ENCODE measurements around the gene MANBA.
A peak's percentile ranks its signal among the peaks of the same experiment; 100 is the strongest.
"Not testable (repeated sequence)": the region's sequence is repeated elsewhere in the genome, so short reads cannot be mapped to it uniquely, and the experiment has no call there.

MANBA gene

DNA sequence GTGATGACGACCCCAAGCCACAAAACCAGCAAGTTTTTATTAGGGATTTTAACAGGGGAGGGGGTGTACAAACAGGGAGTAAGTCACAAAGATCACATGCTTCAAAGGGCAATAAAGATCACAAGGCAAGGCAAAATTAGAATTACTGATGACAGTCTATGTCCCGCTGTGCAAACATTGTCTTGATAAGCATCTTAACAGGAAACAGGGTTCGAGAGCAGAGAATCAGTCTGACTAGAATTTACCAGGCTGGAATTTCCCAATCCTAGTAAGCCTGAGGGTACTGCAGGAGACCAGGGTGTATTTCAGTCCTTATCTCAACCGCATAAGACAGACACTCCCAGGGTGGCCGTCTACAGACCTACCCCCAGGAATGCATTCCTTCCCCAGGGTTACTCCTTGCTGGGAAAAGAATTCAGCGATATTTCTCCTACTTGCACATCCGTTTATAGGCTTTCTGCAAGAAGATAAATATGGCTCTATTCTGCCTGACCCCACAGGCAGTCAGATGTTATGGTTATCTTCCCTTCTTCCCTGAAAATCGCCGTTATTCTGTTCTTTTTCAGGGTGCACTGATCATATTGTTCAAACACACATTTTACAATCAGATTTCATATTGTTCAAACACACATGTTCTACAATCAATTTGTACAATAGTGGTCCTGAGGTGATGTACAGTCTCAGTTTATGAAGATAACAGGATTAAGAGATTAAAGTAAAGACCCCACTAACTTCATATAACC is 41.8 kb downstream of the MANBA start:
- DNase-seq: not testable (repeated sequence)

DNA sequence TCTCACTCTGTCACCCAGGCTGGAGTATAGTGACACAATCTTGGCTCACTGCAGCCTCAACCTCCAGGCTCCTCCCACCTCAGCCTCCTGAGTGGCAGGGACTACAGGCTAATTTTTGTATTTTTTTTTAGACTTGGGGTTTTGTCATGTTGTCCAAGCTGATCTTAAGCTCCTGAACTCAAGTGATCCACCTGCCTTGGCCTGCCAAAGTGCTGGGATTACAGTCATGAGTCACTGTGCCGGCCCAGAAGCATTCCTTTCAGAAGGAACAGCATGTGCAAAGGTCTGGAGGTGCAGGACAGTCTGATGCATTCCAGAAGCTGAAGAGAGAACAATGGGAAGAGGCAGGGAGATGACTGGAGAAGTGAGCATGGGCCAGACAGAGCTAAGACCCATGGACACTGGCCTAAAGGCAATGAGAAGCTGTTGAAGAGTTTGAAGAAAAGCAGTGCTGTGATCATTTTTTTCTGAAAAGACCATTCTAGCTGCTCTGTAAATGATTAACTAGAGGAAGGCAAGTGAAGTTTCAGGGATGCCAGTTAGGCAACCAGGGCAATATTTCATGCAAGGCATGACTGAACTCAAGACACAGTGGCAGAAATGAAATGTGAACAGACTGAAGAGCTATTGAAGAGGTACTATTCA is 43.2 kb downstream of the MANBA start:
- no peak for DNase-seq

DNA sequence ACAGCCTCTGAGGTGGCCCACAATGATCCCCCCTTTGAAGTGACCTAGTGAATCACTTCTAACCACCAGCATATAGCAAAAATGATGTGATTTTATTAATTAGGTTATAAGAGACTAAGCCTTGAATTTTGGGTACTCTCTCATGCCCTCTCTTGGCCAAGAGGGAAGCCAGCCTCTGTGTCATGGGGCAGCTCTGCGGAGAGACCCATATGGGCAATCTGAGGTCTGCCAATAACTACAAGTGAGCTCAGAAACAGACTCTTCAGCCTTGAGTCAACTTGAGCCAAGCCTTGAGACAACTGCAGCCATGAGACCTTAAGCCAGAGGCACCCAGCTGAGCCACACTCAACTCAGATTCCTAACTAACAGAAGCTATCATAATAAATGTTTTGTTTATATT is 45.7 kb downstream of the MANBA start:
- no peak for DNase-seq

DNA sequence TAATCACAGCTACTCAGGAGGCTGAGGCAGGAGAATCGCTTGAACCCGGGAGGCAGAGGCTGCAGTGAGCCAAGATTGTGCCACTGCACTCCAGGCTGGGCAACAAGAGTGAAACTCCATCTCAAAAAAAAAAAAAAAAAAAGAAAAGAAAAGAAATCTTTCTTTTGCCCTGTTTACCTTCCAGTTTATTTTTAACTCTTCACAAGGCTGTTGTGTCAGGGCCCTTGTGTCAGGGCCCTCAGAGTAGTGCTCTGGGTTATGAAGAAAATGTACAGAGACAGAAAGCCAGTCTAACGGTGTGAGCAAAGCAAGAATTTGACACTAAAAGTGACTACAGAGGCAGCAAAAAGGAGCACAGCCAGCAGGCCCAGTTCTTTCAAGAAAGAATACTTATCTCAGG is 47.0 kb downstream of the MANBA start:
- DNase-seq: not testable (repeated sequence)

DNA sequence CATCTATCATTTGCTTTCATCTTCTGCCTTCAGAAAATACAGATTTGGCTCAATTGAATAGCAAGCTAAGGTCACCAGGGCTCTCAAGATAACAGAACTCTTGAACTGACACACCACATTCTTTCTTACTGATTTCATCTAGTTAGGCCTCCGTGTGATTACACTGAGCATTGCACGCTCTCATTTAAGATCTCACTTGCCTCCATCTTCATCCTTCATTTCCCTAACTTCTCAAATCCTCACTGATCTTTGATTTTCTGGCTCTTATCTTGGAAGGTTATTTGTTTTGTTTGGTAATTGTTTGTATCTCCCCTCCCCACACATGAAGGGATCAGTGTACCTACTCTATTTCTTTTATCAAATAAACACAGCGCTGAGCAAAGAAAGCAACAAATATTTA is 47.7 kb downstream of the MANBA start:
- DNase-seq: no peak

DNA sequence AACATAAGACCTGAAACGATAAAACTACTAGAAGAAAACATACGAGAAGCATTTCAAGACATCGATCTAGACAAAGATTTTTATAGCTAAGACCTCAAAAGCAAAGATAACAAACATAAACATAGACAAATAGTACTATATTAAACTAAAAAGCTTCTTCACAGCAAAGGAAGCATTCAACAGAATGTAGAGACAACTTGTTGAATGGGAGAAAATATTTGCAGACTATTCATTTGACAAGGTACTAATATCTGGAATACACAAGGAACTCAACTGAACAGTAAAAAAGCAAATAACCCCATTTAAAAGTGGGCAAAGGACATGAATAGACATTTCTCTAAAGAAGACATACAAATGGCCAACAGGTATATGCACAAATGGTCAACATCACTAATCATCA is 49.8 kb downstream of the MANBA start:
- no peak for DNase-seq

DNA sequence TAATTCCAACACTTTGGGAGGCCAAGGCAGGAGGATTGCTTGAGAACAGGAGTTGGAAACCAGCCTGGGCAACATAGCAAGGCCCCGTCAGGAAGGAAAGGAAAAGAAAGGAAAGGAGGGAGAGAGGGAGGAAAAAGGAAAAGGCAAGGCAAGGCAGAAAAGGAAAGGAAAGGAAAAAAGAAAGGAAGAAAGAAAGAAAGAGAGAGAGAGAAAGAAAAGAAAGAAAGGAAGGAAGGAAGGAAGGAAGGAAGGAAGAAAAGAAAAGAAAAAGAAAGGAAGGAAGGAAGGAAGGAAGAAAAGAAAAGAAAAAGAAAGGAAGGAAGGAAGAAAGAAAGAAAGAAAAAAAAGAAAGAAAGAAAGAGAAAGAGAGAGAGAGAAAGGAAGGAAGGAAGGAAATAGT is 51.7 kb downstream of the MANBA start:
- not testable (repeated sequence) for DNase-seq

DNA sequence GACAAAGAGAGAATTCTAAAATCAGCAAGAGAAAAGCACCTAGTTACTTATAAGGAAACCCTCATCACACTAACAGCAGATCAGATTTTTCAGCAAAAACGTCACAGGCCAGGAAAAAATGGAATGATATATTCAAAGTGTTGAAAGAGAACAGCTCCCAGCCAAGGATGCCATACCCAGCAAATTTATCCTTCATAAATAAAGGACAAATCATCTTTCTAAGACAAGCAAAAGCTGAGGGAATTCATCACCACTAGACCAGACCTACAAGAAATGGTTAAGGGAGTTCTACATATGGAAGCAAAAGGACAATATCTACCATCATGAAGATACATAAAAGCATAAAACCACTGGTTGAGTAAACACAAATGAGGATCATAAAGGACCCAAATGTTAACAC is 53.6 kb downstream of the MANBA start:
- DNase-seq: no peak

DNA sequence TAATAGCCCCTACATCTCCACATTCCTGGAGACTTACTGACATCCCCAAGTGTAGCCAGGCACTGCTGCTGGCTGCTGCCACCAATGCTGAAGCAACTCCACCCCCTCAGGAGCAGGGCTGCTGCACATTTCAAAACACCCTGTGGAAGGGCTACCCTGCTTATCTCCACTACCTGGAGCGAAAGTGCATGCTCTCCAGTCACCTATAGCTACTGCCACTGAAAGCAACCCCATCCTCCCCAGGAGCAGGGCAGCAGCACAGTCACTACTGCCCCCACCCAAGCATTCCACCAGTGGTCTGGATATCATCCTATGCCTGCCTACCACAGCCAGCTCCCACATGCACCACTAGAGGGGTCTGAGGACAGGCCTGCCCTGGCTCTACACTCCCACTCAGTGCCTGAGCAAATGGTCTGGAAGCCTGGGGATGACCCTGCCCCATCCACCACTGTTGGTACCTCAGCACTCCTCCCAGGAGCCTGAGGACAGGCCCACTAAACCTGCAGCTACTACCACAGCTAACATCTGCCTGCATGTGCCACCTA is 55.3 kb downstream of the MANBA start:
- no peak for DNase-seq

DNA sequence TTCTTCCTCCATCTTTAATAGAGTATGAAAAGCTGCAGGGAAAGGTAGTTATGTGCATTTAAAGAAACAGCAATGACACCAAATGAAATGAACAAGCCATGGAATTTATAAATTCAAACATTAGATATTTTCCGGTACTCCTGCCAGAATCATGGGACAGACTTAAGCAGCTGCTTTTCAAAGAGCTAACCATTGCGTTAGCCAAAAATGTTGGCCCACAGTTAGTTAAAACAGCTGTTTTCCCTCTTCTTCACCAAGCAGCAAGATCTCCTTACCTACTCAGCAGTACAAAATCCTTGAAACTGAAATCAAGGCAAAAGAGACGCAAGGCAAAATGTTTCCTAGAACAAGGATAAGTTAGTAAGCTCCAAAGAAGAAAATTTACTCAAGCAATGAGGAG is 64.0 kb downstream of the MANBA start:
- no peak for DNase-seq

DNA sequence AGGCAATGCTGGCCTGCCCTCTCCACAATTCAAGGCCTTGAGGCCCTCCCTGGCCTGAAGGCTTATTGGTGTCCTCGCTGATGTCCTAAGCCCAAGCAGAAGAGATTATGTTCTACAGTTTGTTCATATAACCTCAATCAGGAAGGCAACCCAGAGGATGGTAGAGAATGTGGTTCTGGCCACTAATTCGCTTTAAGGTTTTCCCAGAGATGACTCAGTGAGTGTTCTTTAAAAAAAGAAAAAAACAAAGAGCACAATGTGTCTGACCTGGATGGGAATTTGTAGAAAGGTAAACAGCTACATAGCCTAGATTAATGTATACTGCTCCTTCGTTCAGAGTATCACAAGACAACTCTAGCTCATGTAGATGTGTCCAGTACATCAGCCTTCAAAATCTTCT is 66.0 kb downstream of the MANBA start:
- no peak for DNase-seq

DNA sequence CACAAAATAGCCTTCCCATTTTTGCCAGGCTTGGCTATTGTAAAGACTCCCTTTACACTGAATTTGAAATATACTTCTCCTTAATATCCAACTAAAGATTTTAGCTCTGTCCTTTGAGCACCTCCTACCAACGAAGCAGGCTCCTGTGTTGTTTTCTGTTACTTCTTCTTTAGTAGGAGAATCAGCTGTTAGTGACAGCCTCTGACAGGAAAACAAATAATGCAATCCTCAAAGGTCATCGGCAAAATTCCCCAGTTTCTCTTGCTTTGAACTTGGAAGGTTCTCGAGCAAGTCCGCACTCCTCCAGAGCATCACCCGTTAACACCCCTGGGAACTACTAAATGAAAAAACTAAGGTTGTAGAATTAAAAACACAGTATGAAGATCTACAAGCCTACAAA is 66.9 kb downstream of the MANBA start:
- DNase-seq: peak; percentile 38 to 64 (median 56)

DNA sequence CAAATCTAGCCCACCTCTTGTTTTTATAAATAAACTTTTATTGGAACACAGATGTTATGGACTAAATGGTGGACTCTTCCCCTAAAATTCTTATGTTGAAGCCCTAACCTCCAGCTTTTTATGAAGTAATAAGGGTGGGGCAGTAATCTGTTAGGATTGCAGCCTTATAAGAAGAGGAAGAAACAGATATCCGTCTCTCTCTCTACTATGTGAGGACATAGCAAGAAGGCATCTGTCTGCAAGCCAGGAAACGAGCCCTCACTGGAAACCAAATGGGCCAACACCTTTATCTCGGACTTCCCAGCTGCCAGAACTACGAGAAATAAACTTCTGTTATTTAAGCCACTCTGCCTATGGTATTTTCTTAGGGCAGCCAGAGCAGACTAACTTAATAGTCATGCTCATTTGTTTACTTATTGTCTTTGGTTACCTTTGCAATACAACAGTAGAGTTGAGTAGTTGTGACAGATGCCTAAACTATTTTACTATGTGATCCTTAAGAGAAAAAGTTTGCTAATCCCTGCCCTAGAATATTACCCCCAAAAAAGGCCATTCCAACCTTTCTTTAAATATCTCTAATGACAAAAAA is 67.4 kb downstream of the MANBA start:
- peak; percentile 15 to 64 (median 55) for DNase-seq

DNA sequence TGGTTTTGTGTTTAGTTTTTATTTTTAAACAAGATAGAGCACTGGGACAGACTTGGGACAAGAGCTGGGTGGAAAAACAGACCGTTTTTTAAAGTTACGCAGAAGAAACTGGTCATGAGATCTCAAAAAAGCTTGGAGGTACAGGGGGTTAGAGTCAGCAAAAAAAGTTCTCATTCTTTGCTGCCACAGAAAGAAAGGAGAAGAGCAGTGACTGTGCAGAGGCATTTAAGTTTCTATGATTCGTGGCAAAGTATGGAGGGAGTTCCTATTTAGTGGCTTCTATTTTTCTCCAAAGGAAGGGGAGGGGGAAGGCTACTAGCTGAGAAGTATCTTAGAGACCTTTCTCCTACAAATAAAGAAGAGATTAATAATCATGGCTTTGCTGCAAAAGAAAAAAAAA is 68.3 kb downstream of the MANBA start:
- peak; percentile 36 to 77 (median 56) for DNase-seq

DNA sequence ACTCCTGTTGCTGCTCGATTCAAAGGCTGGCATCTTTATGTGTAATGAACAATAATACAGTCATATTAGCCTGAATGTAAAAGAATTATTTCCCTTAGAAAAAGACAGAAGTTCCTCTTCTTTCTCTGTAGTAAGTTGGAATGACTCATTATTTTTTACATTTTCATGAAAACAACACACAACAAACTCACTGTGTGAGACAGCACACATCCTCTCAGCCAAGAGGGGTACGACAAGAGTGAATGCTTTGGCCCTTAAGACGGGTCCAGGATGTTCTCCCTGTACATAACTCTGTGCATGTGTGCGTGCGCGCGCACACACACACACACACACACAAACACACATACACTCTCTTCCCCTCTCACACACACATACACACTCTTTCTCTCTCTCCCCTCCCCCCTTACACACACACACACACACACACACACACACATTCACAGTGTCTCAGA is 72.8 kb downstream of the MANBA start:
- DNase-seq: peak; percentile 20 to 72 (median 49)

DNA sequence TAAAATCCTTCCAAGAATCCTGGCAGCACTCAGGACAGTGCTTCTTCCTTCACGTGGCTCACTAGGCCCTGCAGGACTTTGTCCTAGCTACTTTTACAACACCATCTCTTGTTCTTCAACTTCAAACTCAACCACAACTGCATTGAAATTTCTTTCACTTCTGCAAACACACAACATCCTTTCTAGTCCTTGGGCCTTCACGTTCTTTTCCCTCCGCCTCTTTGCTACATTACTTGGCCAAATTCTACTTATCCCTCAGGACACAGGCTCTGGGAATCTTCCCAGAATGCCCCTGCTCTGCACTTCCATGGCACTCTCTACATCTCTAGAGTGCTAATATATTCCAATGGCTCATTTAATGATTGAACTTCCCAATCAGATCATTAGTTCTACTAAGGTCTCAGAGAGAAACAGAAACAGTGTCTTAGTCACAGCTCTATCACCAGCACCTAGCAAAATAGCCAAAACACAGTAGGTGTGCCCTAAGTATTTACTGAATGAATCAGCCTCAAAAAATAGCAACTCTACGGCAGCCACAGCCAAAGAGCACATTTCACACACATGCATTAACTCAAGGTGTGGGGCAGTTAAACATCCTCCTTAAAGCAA is 73.3 kb downstream of the MANBA start:
- DNase-seq: peak; percentile 34 to 69 (median 58)

DNA sequence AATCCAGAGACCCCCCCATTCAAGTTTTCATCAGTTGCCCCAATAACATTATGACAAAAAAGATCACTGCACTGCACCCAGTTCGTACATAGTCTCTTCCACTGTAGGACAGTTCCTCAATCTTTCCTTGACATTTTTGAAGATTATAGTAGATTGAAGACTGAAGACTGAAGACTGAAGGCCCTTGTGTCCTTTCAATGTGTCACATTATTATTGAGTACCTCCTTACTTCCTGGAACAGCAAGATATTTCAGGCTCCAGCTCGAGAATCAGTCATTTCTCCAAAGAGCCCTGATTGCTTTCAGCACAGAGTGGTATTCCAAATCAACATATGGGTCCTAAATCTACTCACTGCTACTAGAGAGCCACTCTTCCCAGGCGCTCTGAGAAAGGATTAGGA is 75.0 kb downstream of the MANBA start:
- no peak for DNase-seq

DNA sequence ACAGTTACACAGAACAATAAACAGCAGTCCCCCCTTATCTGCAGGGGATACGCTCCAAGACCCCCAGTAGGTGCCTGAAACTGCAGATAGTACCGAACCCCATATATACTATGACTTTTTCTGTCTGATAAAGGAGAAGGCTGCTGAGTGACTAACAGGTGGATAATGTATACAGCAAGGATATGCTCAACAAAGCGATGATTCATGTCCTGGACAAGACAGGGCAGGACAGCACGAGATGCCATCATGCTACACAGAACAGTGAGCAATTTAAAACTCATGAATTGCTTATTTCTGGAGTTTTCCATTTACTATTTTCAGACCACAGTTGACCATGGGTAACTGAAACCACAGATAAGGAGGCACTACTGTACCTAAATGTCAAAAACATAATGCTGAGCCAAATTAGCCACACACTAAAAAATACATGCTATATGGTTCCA is 76.1 kb downstream of the MANBA start:
- peak in 1 of 4 experiments; percentile 16 for DNase-seq

DNA sequence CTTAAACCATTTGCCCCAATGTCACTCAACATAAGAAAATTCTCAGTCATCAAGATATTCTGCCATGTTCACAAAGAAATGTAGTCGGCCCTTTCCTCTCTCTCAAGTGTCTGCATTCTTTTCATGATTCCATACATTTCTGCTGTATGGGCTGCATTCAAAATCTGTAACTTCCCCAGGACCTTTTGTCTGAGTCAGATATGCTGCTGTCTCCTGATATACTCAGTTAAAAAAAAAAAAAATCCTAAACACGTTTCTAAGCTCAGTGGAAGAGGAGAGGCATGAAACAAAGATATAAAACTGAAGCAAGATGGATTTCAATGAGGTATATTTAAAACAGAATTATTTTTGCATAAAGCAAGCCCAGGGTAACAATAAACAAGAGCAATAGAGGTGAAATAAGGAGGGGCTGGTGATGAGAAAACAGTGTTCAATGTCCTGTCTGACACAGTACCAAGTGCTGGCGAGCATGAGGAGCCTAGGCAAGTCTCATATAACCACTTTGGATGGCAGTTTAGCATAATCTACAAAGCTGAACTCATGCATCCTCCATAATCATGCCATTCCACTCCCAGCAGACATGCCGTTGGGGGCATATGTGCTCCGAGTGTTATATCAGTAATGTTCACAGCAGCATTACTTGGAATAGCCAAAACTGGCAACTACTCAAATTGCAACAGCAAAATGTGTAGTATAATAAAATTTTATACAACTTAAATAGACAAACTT is 76.7 kb downstream of the MANBA start:
- no peak for DNase-seq

DNA sequence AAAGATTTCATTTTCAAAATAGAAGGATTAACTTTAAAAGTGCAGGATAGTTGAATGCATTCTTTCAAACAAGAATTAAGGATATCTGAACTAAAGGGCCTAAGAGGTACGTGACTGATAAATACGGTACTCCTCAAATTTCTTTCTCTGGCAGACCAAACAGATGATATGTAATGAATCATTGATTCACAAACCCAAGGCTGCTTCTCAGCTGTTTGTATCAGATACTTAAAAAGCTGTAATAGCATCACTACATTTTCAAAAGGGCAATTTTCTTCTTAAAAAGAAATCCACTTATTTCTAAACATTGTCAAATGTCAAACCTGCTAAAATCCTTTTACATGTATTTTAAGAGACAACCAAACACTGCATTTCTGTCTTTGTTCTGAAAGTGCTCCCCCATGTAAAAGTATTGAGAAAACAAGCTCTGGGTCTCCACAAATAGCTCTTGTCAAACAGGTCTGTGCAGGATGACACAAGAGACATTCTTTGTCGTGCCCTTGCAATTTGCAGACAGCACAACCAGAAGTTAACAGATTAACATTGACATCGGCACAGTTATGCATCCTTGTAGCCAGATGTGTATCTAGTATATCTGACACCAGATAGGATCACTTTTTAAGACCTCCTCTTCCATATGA is 82.0 kb downstream of the MANBA start:
- DNase-seq: no peak

DNA sequence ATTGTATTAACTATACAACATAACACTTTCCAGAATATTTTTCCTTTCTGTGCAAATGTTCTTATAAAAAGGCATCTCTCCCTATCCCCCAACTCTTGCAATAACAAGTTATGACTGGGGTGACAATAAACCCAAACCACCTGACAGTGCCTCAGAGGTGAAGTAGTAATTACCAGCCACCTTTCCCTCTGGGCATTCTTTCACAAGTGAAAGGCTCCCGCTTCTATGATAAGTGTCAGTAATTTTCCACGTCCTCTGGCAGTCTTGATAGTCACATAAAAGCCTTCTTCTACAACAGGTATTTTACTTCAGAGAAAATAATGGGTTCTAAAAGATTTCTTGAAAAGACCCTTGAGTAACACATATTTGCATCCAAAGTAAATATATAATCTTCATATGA is 82.7 kb downstream of the MANBA start:
- DNase-seq: no peak

DNA sequence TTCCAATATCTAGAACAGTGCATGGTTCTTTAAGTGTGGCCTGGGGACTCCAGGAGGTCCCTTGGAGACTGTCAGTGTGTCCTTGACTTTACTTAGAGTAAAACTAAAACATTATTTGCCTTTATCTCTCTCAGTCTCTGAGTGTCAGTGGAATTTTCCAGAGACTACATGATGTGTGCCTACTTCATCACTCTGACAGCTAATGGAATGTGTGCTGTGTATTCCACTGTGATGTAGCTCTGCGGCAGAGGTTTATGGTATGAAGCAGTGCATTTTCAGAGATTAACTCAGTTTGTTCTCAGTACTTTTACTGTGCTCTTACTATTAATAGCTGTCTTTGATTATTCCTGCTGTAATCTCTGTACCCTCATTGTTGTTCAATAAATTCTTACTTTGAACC is 85.6 kb downstream of the MANBA start:
- DNase-seq: no peak

All from suppressor macrophage (primary cell).